DOHH2 (cell line): ENCODE measurements around the gene NKD1.

Experiments
- H3F3A ChIP-seq: fragments of 200-600 bp; sonication (generic), shearing (Covaris generic); 2 replicates; pipeline ENCODE4 v1.6.0; 2016; ENCODE audit warnings: antibody characterized with exemption, mild to moderate bottlenecking; ENCODE audit not compliant: control insufficient read depth, insufficient read depth
- H3K27ac ChIP-seq: fragments of 200-600 bp; sonication (generic); 2 replicates; pipeline ENCODE4 v1.5.1; 2014; ENCODE audit warnings: low read depth, mild to moderate bottlenecking, low read length, moderate library complexity
- H3K27me3 ChIP-seq: fragments of 200-600 bp; sonication (generic); 2 replicates; pipeline ENCODE4 v1.6.1; 2014; ENCODE audit warnings: mild to moderate bottlenecking, low read length, mixed read lengths; ENCODE audit not compliant: control insufficient read depth
- H3K36me3 ChIP-seq: fragments of 200-600 bp; sonication (generic); 2 replicates; pipeline ENCODE4 v1.6.1; 2014; ENCODE audit warnings: mild to moderate bottlenecking, low read length, moderate library complexity, mixed read lengths; ENCODE audit not compliant: control insufficient read depth
- H3K4me1 ChIP-seq: fragments of 200-600 bp; sonication (generic); 2 replicates; pipeline ENCODE4 v1.6.1; 2014; ENCODE audit warnings: mild to moderate bottlenecking, low read length, mixed read lengths; ENCODE audit not compliant: control insufficient read depth
- H3K4me2 ChIP-seq: fragments of 200-600 bp; sonication (generic); 2 replicates; pipeline ENCODE4 v1.6.0; 2014; ENCODE audit warnings: mild to moderate bottlenecking, low read length, moderate library complexity
- H3K4me3 ChIP-seq: fragments of 200-600 bp; sonication (generic); 2 replicates; pipeline ENCODE4 v1.5.1; 2014; ENCODE audit warnings: mild to moderate bottlenecking, low read length, mixed read lengths
- H3K79me2 ChIP-seq: fragments of 200-600 bp; sonication (generic); 2 replicates; pipeline ENCODE4 v1.6.1; 2014; ENCODE audit warnings: mild to moderate bottlenecking, low read length, mixed read lengths; ENCODE audit not compliant: control insufficient read depth
- H3K9me2 ChIP-seq: fragments of 200-600 bp; sonication (generic); replicated peaks from 2 replicates; pipeline ENCODE4 v1.6.1; 2014; ENCODE audit warnings: mild to moderate bottlenecking, low read length, mixed read lengths; ENCODE audit not compliant: control insufficient read depth
- H3K9me3 ChIP-seq: fragments of 200-600 bp; sonication (generic); 2 replicates; pipeline ENCODE4 v1.6.1; 2014; ENCODE audit warnings: antibody characterized with exemption, low read length, mixed read lengths; ENCODE audit not compliant: control insufficient read depth, insufficient read depth
- H4K20me1 ChIP-seq: fragments of 200-600 bp; sonication (generic); 2 replicates; pipeline ENCODE4 v1.6.0; 2014; ENCODE audit warnings: low read depth, mild to moderate bottlenecking, antibody characterized with exemption, low read length, moderate library complexity; ENCODE audit not compliant: control insufficient read depth, insufficient read depth
- EZH2phosphoT487 ChIP-seq: fragments of 200-600 bp; sonication (generic); IDR thresholded peaks from 2 replicates; pipeline ENCODE4 v1.6.1; 2017; ENCODE audit warnings: borderline replicate concordance, mild to moderate bottlenecking, antibody characterized with exemption, low read length, moderate library complexity, mixed read lengths
- TF ChIP-seq, protein P1 (sequence below): fragments of 200-600 bp; sonication (generic); IDR thresholded peaks from one replicate; pipeline ENCODE4 v1.5.1; 2014; ENCODE audit warnings: antibody characterized with exemption, mild to moderate bottlenecking, low read depth, low read length; ENCODE audit not compliant: poor library complexity, severe bottlenecking

Gene NKD1

DNA sequence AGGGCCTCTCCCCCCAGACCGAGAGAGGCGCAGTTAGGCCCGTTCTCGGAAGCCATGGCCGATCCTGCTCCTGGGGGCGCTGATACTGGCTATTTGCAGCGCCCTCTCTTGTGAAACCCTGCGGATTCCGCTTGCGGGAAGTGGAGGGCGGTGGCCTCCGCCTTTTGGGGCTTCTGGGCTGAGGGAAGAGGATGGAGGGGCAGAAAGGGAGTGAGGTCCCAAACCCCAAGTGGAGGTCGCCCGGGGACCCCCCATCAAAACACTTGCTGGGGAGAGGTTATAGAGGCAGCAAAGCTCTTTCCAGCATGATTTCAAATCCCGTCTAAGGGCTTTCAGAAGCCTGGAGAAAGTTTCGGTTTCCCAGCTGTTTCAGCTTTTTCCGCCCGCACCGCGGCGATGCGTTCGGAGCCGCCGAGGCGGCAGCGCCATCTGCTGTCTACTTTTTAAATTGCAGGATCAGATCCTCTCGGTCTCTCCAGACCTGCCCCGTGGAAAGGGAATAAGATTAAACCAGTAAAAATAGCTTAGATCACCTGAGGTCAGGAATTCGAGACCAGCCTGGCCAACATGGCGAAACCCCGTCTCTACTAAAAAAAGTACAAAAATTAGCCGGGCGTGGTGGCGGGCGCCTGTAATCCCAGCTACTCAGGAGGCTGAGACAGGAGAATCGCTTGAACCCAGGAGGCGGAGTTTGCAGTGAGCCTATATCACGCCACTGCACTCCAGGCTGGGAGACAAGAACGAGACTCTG is 117.1 kb downstream of the NKD1 start:
- Histone ChIP-seq H3K79me2 (no peaks in the 10 kb centered on the region), H3K27me3 (no peaks in the 10 kb centered on the region), H3K9me3 (no peaks in the 10 kb centered on the region), H3K4me3 (0 out of 2 replicates have a peak overlapping the region, but pooled peaks have one; percentile 3), H4K20me1 (no peaks in the 10 kb centered on the region), H3K4me1 (no peaks in the 10 kb centered on the region), H3F3A (no peaks in the 10 kb centered on the region), H3K9me2 (no peaks in the 10 kb centered on the region), H3K36me3 (no peaks in the 10 kb centered on the region), H3K27ac (no peak overlapping the region), H3K4me2 (peak overlapping the region; percentile 33)
- TF ChIP-seq, protein P1, sequence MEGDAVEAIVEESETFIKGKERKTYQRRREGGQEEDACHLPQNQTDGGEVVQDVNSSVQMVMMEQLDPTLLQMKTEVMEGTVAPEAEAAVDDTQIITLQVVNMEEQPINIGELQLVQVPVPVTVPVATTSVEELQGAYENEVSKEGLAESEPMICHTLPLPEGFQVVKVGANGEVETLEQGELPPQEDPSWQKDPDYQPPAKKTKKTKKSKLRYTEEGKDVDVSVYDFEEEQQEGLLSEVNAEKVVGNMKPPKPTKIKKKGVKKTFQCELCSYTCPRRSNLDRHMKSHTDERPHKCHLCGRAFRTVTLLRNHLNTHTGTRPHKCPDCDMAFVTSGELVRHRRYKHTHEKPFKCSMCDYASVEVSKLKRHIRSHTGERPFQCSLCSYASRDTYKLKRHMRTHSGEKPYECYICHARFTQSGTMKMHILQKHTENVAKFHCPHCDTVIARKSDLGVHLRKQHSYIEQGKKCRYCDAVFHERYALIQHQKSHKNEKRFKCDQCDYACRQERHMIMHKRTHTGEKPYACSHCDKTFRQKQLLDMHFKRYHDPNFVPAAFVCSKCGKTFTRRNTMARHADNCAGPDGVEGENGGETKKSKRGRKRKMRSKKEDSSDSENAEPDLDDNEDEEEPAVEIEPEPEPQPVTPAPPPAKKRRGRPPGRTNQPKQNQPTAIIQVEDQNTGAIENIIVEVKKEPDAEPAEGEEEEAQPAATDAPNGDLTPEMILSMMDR = peak; percentile 66
- TF ChIP-seq EZH2phosphoT487 = no peak

DNA sequence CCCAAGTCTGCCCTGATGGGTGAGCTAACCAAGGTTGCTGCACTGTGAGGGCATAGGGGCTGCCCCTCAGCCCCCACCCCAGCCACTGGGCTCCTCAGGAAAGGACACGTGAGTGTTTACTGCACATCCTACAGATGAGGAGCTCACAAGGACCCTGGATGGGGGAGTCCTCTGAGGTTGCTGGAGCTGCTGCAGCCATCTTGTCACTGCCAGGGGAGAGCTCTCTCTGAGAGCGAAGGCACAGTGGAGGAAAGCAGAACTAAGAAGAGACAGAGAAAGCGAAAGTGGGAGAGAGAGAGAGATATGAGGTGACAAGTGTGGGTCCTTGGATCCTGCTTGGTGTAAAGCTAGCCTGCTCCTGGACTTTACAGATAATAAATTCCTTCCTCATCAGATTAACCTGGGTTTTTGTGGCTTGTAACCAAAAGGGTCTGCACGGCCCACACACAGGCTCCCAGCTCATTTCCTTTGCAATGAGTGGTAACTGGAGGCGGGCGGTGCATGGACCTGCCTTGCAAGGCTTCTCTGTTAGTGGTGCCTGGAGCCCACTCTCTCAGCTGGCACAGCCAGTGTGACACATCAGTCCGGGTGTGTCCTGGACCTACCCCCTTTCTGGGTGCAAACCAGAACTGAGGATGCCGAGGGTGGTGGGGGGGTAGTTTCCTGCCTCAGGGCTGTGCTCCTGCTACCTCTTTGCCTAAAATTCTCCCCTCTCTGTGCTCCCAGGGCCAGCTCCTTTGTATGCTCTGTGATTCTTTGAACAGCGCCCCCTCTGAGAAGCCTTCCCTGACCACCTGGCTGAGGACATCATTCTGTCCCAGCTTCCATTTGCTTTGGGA is 118.7 kb downstream of the NKD1 start:
- no peak overlapping the region for H3K4me3 ChIP-seq
- no peaks in the 10 kb centered on the region for H3K27me3 ChIP-seq
- no peaks in the 10 kb centered on the region for H4K20me1 ChIP-seq
- H3F3A ChIP-seq = no peaks in the 10 kb centered on the region
- H3K4me2 ChIP-seq = no peak overlapping the region
- no peak for TF ChIP-seq EZH2phosphoT487
- TF ChIP-seq, protein P1 = no peak
- peaks cover 10% of the 10 kb centered on the region for H3K9me3 ChIP-seq
- no peaks in the 10 kb centered on the region for H3K36me3 ChIP-seq
- H3K79me2 ChIP-seq = no peaks in the 10 kb centered on the region
- no peak overlapping the region for H3K27ac ChIP-seq
- H3K9me2 ChIP-seq = no peaks in the 10 kb centered on the region
- no peaks in the 10 kb centered on the region for H3K4me1 ChIP-seq

DNA sequence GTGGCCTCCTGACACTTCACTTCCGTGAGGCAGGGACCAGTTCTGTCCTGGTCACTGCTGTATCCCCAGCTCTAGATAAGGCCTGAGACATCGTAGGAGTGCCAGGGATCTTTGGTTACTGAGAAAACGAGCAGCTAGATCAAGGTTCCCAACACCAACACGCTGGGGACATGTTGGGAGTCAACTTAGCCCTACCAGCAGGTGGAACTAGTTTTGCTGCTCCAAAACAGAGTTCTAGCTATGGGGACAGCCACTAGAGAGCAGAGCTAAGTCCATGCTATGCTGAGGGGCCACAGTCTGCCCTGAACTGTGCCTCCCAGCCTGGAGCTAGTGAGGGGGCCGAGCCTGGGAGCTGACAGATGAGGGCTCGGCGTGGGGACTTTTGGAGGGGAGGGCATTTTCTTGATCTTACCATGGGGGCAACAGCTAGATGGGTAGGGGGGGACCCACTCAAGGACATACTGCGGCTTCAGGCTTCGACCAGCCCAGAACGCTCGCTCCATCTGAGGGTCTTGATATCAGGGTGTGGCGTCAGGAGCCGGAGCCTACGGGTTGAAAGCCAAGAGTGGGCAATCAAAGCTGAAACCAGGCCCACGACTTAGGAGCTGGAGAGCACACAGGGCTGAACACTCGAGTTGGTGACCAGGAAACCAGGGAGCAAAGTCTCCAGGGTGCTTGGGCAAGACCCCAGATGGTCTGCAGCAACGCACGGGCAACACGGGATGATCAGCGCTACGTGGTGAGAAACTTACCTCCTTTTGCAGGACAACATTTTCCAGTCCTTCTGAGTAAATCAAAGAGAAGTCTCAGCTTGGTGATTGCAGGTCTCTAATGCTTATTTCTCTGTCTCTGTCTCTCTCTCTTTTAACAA is 119.5 kb downstream of the NKD1 start:
- Histone ChIP-seq H3K4me2 (no peak overlapping the region), H3K4me1 (no peaks in the 10 kb centered on the region), H3K79me2 (no peaks in the 10 kb centered on the region), H3K9me2 (no peaks in the 10 kb centered on the region), H3K4me3 (no peak overlapping the region), H3K27me3 (no peaks in the 10 kb centered on the region), H3K9me3 (peaks cover 18% of the 10 kb centered on the region), H4K20me1 (no peaks in the 10 kb centered on the region), H3F3A (no peaks in the 10 kb centered on the region), H3K36me3 (no peaks in the 10 kb centered on the region), H3K27ac (no peak overlapping the region)
- no peak for TF ChIP-seq EZH2phosphoT487
